Activated CD8-positive, alpha-beta memory T cell treated with anti-CD3 and anti-CD28 coated beads for 1 hour (primary cell): Measurements from ENCODE around the gene VAMP2.

Experiments used
- DNase-seq, 2 donors: peaks; one replicate each; pipeline ENCODE4 v3.0.0-alpha.2; 2020; ENCODE audit warnings: low read depth in 1 of 2; ENCODE audit errors: extremely low read depth in 1 of 2

Gene VAMP2

GRCh38 chr17:8143581-8144400, 19.0 kb downstream of the VAMP2 start:
- DNase-seq: no peak

GRCh38 chr17:8142887-8143580, 19.7 kb downstream of the VAMP2 start:
- DNase-seq: no peak

DNA sequence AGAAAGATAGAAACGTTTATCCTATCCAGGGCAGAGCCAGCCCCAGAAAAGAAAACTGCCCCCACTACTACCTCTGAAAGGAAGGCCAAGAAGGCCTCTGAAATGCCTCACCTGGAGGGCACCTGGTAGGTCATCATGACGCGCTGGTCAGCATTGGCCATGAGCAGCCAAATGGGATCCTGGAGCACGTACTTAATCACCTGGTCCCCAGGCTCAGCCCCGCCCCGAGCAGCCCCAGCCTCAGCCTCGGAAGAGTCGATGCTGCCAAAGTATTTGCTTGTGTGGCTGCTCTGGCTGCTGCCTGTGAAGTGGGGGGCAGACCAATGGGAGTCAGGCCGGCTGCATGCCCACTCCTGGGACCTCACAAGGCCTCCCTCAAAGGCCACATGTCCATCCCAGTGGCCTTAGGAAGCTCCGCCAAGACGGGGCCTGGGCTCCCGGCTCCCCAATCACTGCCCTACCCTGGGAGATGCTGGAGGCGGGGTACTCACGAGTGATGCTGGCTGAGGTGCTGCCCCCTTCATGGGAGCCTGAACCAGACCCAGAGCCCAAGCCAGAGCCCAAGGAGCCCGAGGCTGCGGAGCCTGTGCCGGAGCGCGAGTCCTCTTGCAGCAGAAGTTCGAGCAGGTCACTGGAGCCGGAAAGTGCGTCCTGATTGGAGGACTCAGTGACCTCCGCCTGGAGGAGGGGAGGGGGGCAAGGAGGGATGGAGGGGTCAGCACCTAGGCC, 20.4 kb downstream of the VAMP2 start:
- no peak for DNase-seq

GRCh38 chr17:8141741-8142140, 21.0 kb downstream of the VAMP2 start:
- DNase-seq: no peak

DNA sequence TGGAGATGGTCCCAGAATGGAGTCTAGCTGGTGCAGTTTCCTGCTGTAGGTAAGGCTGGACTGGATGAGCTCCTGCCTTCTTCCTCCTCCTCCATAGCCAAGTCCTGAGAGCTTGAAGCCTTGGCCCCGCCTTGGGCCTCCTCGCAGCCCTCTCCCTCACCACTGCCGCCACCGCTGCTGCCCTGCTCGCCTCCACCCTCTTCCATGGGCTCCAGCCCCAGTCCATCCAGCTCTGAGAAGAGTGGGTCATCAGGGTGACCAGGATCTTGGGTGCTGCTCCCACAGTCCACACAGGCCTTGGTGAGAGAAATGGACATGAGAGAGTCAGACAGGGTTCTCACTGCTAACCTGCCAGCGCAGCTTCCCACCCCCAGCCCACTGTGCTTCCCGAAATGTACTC, 21.7 kb downstream of the VAMP2 start:
- no peak for DNase-seq

DNA sequence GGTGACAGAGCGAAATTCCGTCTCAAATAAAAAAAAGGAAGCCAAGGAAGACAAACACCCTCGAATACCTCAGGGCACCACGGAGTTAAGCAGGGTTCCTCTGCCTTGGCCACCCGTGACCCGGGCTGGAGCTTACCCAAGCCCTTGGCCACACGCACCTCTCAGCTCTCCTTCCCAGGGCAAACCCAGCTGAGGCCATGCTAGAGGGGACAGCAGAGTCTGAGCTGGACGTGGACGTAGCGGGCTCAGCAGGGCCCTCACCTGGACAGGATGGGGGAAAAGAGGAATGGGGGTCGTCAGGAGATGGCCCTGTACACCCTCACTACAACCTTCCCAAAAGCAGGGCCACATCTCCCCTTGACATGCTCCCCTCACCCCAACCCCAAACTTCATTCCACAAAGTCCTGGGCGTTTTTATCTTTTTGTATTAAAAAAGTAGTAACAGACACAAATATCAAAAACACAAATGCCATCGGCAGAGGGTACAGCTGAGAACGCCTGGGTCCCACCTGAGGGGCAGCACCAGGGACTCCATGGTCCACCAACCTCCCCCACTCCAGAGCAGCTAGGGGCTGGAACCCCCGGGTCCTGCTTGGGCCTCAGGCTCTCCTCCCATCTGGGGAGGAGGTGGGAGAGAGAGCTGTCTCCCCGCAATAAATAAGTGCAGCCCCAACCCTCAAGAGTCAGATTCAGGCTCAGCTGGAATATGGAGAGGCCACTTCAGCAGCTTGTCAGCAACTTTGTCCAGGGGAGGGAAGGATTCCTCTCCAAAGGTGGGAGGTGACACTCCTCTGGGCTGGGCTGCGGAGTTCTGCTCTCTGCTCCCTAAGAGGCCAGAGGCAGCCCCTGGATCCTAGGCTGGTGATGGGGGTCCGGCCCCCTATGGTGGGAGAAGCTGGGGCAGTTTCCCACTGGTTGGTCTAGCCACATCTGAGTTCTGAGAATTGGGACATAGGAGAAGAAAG, 22.4 kb downstream of the VAMP2 start:
- DNase-seq: no peak

DNA sequence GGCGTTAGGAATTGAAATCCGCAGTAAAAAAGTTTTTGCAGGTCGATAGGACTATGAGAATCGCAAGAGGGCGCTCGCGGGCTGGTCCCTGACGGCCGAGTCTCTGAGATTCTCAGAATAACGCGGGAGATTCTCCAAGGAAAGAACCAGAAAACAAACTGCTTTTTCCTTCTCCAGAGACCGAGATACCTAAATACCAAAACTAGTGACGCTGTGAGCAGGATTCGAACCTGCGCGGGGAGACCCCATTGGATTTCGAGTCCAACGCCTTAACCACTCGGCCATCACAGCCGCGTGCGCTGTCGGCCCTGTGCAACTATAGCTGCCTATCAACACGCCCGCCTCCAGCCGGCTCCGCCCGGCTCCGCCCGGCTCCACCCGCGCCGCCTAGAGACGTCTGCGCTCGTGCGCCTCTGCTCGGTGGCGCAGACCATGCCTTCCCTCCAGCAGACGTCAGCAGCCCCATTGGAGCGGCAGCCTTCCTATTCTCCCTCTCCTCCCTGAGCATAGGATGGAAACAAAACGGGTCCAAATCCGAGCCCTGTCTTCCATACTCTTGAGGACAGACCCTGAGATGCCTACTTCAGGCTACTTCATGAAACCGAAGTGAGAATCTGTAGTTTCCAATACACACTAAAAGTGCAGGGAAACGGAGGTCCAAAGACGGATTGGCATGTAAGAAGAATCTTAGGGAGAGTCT, 23.9 kb downstream of the VAMP2 start:
- DNase-seq: peak; percentile 84 to 90

DNA sequence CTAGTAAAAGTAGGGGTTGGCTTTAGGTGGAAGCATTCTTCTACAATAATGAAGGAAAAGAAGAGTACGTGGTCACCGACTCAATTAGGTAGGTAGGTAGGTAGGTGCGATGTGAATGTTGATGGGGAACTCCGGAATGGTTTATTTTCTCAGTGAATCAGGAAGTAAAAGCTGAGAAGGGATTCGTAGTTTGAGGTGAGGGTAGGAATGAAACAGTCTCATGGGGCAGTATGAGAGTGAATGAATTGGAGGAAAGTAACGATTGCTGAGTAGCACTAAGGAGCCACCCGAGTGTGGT, 24.4 kb downstream of the VAMP2 start:
- no peak for DNase-seq

DNA sequence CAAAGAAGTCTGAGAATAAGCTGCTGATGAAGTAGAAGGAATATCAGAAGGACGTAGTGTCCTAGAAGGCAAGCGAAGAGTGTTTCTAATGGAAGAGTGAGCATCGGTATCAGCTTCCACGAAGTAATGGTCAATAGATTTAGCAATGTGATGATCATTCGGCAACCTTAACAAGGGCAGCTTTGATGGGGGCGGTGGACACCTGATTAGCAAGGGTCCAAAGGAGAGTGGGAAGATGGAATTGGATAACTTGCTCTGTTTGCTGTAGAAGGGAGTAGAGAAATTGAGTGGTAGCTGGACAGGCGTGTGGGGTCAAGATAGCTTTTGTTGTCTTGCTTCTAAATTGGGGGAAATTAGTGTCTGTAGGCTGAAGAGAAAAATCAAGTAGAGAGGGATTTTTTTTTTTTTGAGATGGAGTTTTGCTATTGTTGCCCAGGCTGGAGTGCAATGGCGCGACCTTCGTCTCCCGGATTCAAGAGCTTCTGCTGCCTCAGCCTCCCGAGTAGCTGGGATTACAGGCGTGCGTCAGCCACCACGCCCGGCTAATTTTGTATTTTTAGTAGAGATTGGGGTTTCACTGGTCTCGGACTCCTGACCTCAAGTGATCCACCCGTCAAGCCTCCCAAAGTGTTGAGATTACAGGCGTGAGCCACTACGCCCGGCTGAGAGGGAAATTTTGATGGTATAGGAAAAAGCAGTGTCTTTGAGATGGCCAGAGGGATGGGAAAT, 24.9 kb downstream of the VAMP2 start:
- no peak for DNase-seq

DNA sequence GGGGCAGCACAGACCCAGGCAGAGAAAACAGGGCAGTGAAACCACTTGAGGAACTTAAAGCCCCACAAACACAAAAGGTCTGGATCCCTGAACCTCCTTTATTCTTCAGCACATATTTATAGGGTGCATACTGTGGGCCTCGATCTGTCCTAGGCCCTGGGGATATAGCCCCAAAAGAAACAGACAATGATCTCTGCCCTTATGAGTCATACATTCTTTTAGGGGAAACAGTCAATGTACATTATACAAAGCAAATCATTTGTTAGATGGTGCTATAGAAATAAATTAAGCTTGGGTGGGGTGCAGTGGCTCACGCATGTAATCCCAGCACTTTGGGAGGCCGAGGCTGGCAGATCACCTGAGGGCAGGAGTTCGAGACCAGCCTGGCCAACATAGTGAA, 28.8 kb downstream of the VAMP2 start:
- DNase-seq: no peak

DNA sequence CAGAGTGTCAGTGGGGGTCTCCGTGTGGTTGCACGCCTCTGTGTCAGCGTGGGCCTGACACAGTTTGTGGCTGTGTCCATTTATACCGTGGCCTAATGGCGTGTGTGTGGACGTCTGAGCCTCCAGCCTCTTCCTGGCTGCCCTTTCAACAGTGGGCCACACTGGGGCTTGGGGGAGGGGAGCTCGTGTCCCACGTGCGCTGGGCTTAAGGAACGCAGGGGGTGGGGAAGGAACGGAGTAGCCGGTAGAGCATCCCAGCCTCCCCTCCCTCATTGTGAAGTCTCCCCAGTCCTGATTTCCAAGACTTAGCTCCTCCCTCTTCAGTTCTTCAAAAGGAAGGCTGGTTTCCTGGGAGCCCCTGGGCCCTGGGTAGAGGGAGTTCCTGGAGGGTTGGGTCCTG, 29.3 kb downstream of the VAMP2 start:
- DNase-seq: no peak

GRCh38 chr17:8131844-8132441, 30.8 kb downstream of the VAMP2 start:
- no peak for DNase-seq

GRCh38 chr17:8128125-8128784, 34.5 kb downstream of the VAMP2 start:
- no peak for DNase-seq

- DNase-seq: no peak
These were observed 36.2 kb downstream of the VAMP2 start for GRCh38 chr17:8126491-8127066.

- no peak for DNase-seq
These were observed 36.7 kb downstream of the VAMP2 start for GRCh38 chr17:8125947-8126490.

DNA sequence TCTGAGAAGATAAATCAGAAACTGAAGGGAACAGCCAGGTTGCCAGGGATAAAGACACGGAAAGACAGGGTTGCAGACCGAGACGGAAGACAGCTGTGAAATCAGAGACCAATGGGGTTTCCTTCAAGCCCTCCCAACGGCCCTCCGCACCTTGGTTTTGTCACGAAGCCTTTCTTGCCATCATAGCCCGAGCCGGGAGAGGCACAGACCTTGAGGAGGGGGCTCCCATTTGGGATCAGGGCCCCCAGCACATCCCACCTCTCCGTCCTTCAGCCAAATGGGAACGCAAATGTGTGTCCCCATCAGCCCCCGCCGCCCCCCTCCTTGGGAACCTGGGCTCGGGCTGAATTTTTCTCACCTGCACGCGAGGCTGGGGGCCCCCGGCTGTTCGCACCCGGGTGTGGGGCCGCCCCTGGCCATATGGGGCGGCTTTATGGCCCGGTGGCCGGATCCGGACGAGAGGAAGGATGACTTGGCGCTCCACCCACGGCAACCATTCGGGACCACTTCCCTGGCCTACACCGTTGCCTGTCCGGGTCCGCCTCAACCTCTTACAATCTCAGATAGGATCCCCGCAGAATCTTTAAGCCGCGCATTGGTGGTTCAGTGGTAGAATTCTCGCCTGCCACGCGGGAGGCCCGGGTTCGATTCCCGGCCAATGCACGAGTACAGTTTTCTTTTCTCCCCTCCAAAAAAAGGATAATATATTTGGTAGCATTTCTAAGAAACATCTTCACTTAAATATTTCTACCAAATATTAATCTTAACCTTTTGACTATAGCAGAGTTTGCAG, 37.4 kb downstream of the VAMP2 start:
- DNase-seq: peak; percentile 67 to 80
